Keratinocyte (primary cell): ENCODE results near the gene CATSPER1. TPM values are rescaled to one million over a fixed set of nuclear protein-coding genes. Genes with fewer than 3 reads are reported as not detected.

ENCODE experiments used
- DNase-seq: peaks from one replicate; pipeline ENCODE4 v3.0.0-alpha.2; 2011; ENCODE audit warnings: low read depth, missing footprints, low spot score
- FAIRE-seq: peaks from 2 replicates; lab custom pipeline; 2011; peaks lifted over from hg19 to GRCh38; lab: Jason Lieb, UNC
- H2AFZ ChIP-seq: 2 replicates; pipeline ENCODE4 v1.6.0; 2012; ENCODE audit warnings: low read length, control low read depth, inconsistent platforms; ENCODE audit not compliant: control insufficient read depth
- H3K27ac ChIP-seq: 2 replicates; pipeline ENCODE4 v1.5.1; 2011; ENCODE audit warnings: low read length; ENCODE audit not compliant: control insufficient read depth, insufficient read depth
- H3K27me3 ChIP-seq: 3 replicates; pipeline ENCODE4 v1.6.0; 2011; ENCODE audit warnings: low read length; ENCODE audit not compliant: control insufficient read depth, insufficient read depth; ENCODE audit errors: extremely low read depth
- H3K36me3 ChIP-seq, 2 experiments: 2 replicates in 1 of 2; 3 replicates in 1 of 2; pipeline ENCODE4 v1.5.1; 2011; ENCODE audit warnings: low read length in 2 of 2, mild to moderate bottlenecking in 1 of 2; ENCODE audit not compliant: control insufficient read depth in 2 of 2, insufficient read depth in 2 of 2; ENCODE audit errors: extremely low read depth in 1 of 2
- H3K4me1 ChIP-seq: 3 replicates; pipeline ENCODE4 v1.5.1; 2011; ENCODE audit warnings: low read length; ENCODE audit not compliant: control insufficient read depth, insufficient read depth; ENCODE audit errors: extremely low read depth
- H3K4me2 ChIP-seq: 3 replicates; pipeline ENCODE4 v1.6.0; 2011; ENCODE audit warnings: low read depth, low read length; ENCODE audit not compliant: control insufficient read depth, insufficient read depth; ENCODE audit errors: extremely low read depth
- H3K4me3 ChIP-seq, 3 experiments: fragments of 200-600 bp in 1 of 3; sonication (generic) in 1 of 3; 2 replicates in 2 of 3; 3 replicates in 1 of 3; pipeline ENCODE4 v1.5.1; 2011 to 2016; ENCODE audit warnings: low read length in 3 of 3, mild to moderate bottlenecking in 3 of 3, control low read depth in 2 of 3, inconsistent platforms in 1 of 3, low read depth in 1 of 3, mixed read lengths in 1 of 3, mixed run types in 1 of 3, moderate library complexity in 1 of 3; ENCODE audit not compliant: control insufficient read depth in 2 of 3, insufficient read depth in 2 of 3; ENCODE audit errors: extremely low read depth in 1 of 3
- H3K79me2 ChIP-seq: 2 replicates; pipeline ENCODE4 v1.6.0; 2012; ENCODE audit warnings: low read length; ENCODE audit not compliant: control insufficient read depth, insufficient read depth
- H3K9ac ChIP-seq: 3 replicates; pipeline ENCODE4 v1.6.0; 2011; ENCODE audit warnings: low read length; ENCODE audit not compliant: control insufficient read depth, insufficient read depth; ENCODE audit errors: extremely low read depth
- H3K9me1 ChIP-seq: 3 replicates; pipeline ENCODE4 v1.6.0; 2011; ENCODE audit warnings: low read length; ENCODE audit not compliant: control insufficient read depth, insufficient read depth; ENCODE audit errors: extremely low read depth
- H3K9me3 ChIP-seq: 2 replicates; pipeline ENCODE4 v1.5.1; 2012; ENCODE audit warnings: low read depth, low read length; ENCODE audit not compliant: control insufficient read depth
- H4K20me1 ChIP-seq: 3 replicates; pipeline ENCODE4 v1.6.0; 2011; ENCODE audit warnings: low read length; ENCODE audit not compliant: control insufficient read depth, insufficient read depth; ENCODE audit errors: extremely low read depth
- CTCF ChIP-seq, 3 experiments: IDR thresholded peaks in 1 of 3; conservative IDR thresholded peaks in 1 of 3; optimal IDR thresholded peaks in 1 of 3; 2 replicates in 2 of 3; 3 replicates in 1 of 3; pipeline versions ENCODE3 to v1.5.1; 2011; ENCODE audit warnings: low read length in 3 of 3, mild to moderate bottlenecking in 3 of 3, moderate library complexity in 2 of 3, control low read depth in 1 of 3, inconsistent platforms in 1 of 3; ENCODE audit not compliant: insufficient read depth in 2 of 3; ENCODE audit errors: extremely low read depth in 1 of 3
- EZH2 ChIP-seq: IDR thresholded peaks from one replicate; pipeline ENCODE4 v1.6.1; 2012; ENCODE audit warnings: inconsistent platforms, mild to moderate bottlenecking, low read length, moderate library complexity
- dilution Hi-C: fragments of 300-500 bp; cut with MboI; formaldehyde crosslinking; loops from one replicate; pipeline ENCODE4 v1.7.0; 2020; ENCODE audit warnings: low sequenced_read_pairs; ENCODE audit not compliant: extremely low pct_ligation_motif_present
- polyA plus RNA-seq, 5 experiments: library from polyadenylated mRNA; depleted of rRNA in 3 of 5; stranded (reverse) in 3 of 5; stranded (forward) in 1 of 5; unstranded in 1 of 5; fragments of >200 nt; gene quantifications; 1 replicate in 1 of 5; 2 replicates in 3 of 5; 3 replicates in 1 of 5; pipeline versions ENCODE4 v1.2.1 to v1.2.3, GENCODE V29; 2011 to 2012; ENCODE audit warnings: missing spikeins in 2 of 5, low read depth in 1 of 5, low replicate concordance in 1 of 5

The CATSPER1 gene
- polyA plus RNA-seq, 1 donor (not counting 4 experiments of a cell fraction or from before 2014, with no cell fraction given) = not detected

GRCh38 chr11:66045177-66045639 lies 18.9 kb upstream of the CATSPER1 start:
- Histone ChIP-seq H3K79me2 (no peaks in the 10 kb centered on the region), H3K4me3 (no peak overlapping the region), H3K4me2 (no peak overlapping the region), H3K27ac (no peak overlapping the region), H3K36me3 (no peaks in the 10 kb centered on the region), H3K27me3 (peaks cover 11% of the 10 kb centered on the region), H3K9ac (no peak overlapping the region), H4K20me1 (no peaks in the 10 kb centered on the region), H3K4me1 (no peaks in the 10 kb centered on the region), H3K9me1 (no peaks in the 10 kb centered on the region), H3K9me3 (no peaks in the 10 kb centered on the region), H2AFZ (no peak overlapping the region)
- peak; percentile 60 for FAIRE-seq
- TF ChIP-seq CTCF (optimal IDR thresholded peaks at IDR 0.05 in 1 of 3, IDR thresholded peaks at IDR 0.05 in 1 of 3, conservative IDR thresholded peaks at IDR 0.05 in 1 of 3; ENCODE audit: extremely low read depth in 1 of 3, insufficient read depth in 2 of 3, low read length in 3 of 3) (peak; percentile 89 to 98 (median 90)), EZH2 (no peak)
- dilution Hi-C loops = no loop called here
- no peak for DNase-seq

GRCh38 chr11:66044757-66045156 lies 18.5 kb upstream of the CATSPER1 start:
- FAIRE-seq = no peak
- no peak overlapping the region for H3K4me2 ChIP-seq

More at GRCh38 chr11:66044757-66045156, 18.5 kb upstream of the CATSPER1 start:
- dilution Hi-C loops = no loop called here
- TF ChIP-seq EZH2 = no peak
- no peak for TF ChIP-seq CTCF (optimal IDR thresholded peaks at IDR 0.05 in 1 of 3, IDR thresholded peaks at IDR 0.05 in 1 of 3, conservative IDR thresholded peaks at IDR 0.05 in 1 of 3; ENCODE audit: extremely low read depth in 1 of 3, insufficient read depth in 2 of 3, low read length in 3 of 3)
- Histone ChIP-seq H3K4me1 (no peaks in the 10 kb centered on the region), H3K4me3 (no peak overlapping the region), H3K9ac (no peak overlapping the region), H3K27ac (no peak overlapping the region), H3K79me2 (no peaks in the 10 kb centered on the region), H3K27me3 (peaks cover 11% of the 10 kb centered on the region), H3K9me1 (no peaks in the 10 kb centered on the region), H2AFZ (no peak overlapping the region), H4K20me1 (no peaks in the 10 kb centered on the region), H3K9me3 (no peaks in the 10 kb centered on the region), H3K36me3 (no peaks in the 10 kb centered on the region)
- no peak for DNase-seq
